ENCODE measurements around the gene RGS9BP.

GRCh38 chr19:32627714-32628270, 47.9 kb upstream of the RGS9BP start:
- no peak for TF ChIP-seq POLR2A (IDR thresholded peaks at IDR 0.05; ENCODE audit: insufficient read depth in 1 of 2, low read depth in 2 of 2, low read length in 2 of 2)
- TF ChIP-seq HOXA3 (CRISPR knock-in tag; IDR thresholded peaks at IDR 0.05): no peak
- TF ChIP-seq, protein P1, sequence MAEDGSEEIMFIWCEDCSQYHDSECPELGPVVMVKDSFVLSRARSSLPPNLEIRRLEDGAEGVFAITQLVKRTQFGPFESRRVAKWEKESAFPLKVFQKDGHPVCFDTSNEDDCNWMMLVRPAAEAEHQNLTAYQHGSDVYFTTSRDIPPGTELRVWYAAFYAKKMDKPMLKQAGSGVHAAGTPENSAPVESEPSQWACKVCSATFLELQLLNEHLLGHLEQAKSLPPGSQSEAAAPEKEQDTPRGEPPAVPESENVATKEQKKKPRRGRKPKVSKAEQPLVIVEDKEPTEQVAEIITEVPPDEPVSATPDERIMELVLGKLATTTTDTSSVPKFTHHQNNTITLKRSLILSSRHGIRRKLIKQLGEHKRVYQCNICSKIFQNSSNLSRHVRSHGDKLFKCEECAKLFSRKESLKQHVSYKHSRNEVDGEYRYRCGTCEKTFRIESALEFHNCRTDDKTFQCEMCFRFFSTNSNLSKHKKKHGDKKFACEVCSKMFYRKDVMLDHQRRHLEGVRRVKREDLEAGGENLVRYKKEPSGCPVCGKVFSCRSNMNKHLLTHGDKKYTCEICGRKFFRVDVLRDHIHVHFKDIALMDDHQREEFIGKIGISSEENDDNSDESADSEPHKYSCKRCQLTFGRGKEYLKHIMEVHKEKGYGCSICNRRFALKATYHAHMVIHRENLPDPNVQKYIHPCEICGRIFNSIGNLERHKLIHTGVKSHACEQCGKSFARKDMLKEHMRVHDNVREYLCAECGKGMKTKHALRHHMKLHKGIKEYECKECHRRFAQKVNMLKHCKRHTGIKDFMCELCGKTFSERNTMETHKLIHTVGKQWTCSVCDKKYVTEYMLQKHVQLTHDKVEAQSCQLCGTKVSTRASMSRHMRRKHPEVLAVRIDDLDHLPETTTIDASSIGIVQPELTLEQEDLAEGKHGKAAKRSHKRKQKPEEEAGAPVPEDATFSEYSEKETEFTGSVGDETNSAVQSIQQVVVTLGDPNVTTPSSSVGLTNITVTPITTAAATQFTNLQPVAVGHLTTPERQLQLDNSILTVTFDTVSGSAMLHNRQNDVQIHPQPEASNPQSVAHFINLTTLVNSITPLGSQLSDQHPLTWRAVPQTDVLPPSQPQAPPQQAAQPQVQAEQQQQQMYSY (CRISPR knock-in tag; IDR thresholded peaks at IDR 0.05): no peak
- no peak for TF ChIP-seq POLR2AphosphoS5 (IDR thresholded peaks at IDR 0.05; ENCODE audit: low read depth, low read length)
- TF ChIP-seq ZNF780A (CRISPR knock-in tag; IDR thresholded peaks at IDR 0.05): no peak
- TF ChIP-seq CTCF (CRISPR knock-in tag; IDR thresholded peaks at IDR 0.05): 0 out of 2 replicates have a peak, but pooled peaks have one; percentile 12
- no peak for TF ChIP-seq ZNF333 (CRISPR knock-in tag; IDR thresholded peaks at IDR 0.05; ENCODE audit: borderline replicate concordance)

Data from HepG2 (cell line).